GM21737 (cell line): ENCODE data around the gene ISCA2.

Source experiments
- ATAC-seq: cut with Tn5 transposase; IDR thresholded peaks from one replicate; pipeline ENCODE4 v1.9.1; 2021; ENCODE audit warnings: mild to moderate bottlenecking, moderate library complexity; ENCODE audit not compliant: unreplicated experiment

ISCA2 gene

DNA sequence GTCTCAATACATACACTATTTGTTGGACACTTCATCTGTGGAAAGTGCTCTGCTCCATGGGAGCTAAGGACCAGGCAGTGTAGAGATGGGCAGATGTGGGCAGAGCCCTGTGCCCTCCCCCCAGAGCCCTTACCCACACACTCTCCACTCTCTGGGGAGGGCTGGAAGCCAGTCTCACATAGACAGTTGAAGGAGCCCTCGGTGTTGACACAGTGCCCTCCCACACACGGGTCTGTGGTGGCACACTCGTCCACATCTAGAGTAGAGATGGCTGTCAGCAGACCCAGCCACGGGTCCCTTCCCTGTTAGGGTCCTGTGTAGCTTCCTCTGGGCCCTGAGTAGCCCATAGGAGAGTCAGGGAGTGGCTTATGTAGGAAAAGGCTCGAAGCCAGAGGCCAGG lies 14.3 kb downstream of the ISCA2 start:
- no peak for ATAC-seq

GRCh38 chr14:74508292-74508731 lies 14.7 kb downstream of the ISCA2 start:
- ATAC-seq = no peak

DNA sequence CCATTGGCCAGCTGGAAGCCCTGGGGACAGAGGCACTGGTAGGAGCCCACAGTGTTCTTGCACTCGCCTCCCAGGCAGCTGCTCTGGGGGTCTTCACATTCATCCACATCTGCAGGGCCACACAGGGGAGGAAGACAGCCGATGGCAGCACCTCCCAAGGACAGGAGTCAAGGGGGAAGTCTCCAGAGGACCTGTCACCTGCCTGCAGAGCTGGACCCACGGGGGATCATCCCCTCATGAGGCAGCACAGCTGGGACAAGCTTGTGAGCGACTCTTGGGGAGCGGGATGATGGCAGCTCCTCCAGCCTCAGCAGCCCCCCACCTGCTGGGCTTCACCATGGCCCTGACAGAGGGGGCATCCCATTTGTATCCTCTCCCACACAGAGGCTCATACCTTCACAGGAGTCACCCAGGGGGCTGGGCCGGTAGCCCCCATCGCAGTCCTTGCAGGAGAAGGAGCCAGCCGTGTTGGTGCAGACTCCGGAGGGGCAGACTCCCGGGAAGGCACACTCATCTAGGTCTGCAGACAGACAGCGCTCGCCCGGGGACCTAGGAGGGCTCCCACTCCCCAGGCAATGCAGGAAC lies 15.4 kb downstream of the ISCA2 start:
- ATAC-seq = no peak

DNA sequence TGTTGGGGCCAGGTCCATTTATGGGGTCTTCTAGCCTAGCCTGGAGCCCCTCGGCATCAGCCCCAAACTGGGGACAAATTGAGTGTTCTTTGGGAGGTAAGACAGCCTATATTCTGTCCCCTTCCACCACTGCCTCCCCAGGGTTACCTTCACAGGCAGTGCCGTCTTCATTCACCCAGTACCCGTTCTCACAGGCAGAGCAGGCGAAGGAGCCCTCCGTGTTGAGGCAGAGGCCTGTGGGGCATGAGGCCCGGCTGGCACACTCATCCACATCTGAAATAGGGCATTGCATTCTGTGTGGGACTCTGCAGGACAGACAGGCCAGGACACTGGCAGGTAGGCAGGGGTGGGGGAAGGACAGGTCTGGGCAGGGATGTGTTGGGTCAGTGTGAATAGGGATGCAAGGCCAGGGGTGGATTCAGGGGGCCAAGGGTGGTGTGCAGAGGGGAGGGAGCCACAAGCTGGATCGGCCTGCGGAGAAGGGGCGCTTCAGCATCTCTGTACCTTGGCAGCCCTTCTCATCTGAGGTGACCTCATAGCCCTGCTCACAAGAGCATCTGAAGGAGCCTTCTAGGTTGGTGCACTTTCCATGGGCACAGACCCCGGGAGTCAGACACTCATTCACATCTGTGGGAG lies 16.1 kb downstream of the ISCA2 start:
- ATAC-seq = no peak

DNA sequence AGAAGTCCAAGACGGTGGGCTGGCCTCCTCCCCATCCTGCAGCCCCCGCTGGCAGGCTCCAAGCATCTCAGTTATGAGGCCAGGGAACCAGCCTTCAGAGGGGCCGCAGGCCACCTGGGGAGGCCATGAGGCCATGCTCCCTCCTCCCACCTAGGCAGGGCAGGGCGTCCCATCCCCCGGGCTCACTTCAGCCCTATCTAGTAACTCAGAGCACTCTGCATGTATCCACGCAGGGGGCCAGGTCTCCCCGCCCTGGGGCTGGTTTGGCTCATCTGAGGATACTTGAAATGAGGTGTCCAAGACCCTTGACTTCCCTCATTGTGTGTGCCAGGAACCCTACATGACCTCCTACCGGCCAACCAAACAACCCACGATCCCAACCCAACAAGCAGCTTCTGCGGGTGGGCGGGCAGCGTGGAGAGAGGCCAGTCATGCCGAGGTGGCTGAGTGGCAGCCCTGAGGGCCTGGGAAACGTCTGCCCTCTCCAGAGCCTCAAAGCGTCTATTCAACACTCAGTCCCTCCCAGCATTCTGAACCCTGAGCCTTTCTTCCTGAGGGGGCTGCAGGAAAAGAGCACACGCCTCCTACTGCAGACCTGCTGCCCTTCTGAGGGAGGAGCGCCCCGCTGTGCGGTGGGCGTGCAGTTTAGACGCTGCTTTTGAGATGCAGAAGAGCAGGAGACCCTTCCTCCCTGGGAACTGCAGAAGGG lies 16.8 kb downstream of the ISCA2 start:
- no peak for ATAC-seq

DNA sequence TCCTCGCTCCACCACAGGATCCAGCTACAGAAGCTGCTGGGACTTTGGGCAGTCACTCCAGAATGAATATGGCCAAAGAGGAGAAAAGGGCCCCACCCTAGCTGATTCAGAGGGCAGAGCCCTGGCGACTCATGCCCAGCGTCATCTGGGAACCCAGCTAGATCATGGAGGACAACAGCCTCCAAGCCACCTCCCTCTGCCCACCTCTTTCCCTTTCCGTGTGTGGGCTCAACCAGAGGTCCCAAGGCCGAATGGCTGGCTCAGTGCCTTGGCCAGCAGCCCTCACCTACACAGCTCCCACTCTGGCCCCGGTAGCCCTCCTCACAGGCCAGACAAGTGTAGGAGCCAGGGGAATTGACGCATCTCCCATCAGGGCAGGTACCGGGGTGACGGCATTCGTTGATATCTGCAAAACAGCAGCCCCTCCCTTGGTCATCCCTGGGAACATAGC lies 17.4 kb downstream of the ISCA2 start:
- no peak for ATAC-seq

GRCh38 chr14:74511966-74512830 lies 18.6 kb downstream of the ISCA2 start:
- no peak for ATAC-seq

GRCh38 chr14:74514471-74514941 lies 20.9 kb downstream of the ISCA2 start:
- no peak for ATAC-seq

DNA sequence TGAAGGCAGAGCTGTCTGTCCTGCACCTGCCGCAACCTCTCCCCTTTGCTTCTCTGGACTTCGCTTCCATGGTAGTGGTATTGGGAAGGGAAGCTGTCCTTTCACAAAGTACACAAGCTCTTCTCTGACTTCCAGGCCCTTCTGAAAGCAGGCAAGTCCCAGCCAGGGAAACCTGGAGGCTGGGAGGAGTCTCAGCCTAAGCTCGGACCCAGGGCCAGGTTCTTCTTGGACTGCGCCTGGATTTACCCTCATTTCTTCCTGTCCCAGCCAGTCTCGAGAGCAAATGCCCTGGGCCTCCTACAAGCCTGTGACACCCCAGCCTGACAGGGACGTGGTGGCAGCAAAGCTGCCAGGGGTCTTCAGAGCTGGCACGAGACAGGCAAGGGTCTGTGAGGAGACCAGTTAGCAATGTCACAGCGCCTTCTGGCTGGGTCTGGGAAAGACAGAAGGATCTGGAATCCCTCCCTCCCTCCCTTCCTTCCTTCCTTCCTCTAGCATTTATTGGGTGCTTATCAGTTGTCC lies 22.4 kb downstream of the ISCA2 start:
- no peak for ATAC-seq

- no peak for ATAC-seq
Observed at GRCh38 chr14:74516451-74517160, 23.0 kb downstream of the ISCA2 start.

DNA sequence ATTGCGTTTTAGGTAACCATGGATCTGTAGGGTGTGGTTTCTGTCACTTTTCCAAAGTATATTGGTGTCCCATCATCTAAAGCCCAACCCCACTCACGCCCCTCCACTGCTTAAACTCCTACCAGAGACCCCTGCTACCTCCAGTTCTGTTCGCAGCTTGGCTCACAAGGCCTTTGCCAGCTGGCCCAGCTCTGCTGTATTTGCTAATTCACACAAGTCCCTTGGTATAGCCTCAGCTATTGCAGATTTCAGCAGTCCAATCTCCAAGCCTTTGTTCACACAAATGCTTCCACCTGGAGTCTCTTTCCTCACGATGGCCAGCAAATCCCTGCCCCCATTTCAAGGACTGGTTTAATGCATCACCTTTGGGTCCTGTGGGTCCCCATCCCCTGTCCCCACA lies 24.2 kb downstream of the ISCA2 start:
- ATAC-seq = no peak

GRCh38 chr14:74518221-74518620 lies 24.7 kb downstream of the ISCA2 start:
- no peak for ATAC-seq

DNA sequence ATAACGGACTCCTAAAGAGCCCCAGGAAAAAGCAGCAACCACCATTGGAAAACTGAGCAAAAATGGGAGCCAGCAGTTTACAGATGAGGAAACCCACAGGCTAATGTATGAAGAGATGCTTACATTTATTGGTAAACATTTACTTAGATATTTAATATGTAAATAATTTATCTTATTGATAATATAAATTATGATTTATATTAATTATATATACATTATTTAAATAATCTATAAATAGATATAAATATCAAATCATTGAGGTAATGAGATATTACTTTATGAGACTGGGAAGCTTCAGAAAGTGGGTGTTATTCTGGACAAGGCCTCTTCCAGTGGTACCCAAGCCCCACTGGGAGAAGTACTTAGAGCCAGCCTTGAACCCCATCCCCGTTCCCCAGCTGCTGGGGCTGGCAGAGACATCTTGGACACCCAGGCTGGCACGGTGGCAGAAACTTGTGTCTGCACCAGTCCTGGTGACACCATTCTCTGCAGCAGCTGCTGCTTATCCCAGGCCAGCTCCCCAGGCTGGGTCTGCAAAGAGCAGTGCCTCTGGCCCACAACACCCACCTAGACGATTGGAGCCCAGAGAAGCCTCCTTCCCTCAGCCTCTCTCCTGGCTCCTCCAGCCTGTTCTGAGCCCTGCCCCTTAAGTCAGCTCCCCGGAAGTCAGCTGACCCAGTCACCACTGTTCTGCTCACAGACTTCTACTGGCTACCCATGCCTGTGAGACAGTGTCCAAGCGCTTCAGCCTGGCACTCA lies 25.9 kb downstream of the ISCA2 start:
- ATAC-seq = no peak

GRCh38 chr14:74521756-74522155 lies 28.2 kb downstream of the ISCA2 start:
- ATAC-seq = no peak

DNA sequence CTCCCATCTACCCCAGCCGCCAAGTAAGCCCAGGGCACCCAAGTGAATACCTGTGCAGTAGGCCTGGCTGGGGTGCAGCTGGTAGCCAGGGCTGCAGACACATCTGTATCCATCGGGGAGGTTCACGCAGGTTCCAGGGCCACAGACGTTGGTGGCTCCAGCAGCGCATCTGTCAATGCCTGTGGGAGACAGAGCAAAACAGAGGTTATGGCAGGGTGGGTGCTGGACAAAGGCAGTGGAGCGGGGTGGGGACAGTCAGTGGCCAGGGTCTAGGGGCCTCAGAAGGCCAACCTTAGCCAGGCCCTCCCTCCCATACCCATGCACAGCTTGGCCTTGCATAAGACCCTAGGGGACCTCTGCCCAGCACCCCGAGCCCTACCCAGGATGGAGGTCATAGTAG lies 29.2 kb downstream of the ISCA2 start:
- ATAC-seq = no peak

- no peak for ATAC-seq
Observed at GRCh38 chr14:74524076-74524811, 30.7 kb downstream of the ISCA2 start.

GRCh38 chr14:74524812-74525135 lies 31.2 kb downstream of the ISCA2 start:
- no peak for ATAC-seq

DNA sequence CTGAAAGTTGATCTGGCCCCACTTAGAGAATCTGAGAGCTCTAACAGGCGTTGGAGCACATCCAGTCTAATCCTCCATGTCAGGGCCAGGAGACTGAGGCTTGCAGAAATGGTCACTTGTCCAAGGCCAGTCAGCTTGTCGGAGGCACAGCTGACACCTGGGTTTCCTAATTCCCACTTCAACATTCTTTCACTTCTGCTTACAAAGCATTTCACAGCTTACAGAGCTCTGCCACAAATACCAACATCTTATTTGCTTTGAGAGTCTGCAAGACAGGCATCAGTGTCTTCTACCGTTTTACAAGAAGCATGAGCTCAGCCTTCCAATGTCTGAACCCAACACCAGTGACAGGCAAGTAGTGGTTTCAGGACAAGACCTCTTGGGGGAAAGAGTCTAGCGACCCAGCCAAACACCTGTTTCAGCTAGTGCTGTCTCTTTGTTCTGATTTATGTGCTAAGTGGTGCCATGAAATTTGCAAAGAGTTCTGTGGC lies 31.8 kb downstream of the ISCA2 start:
- no peak for ATAC-seq
